Panc1 (cell line): ENCODE measurements around the gene MANF. TPM values are rescaled to one million over a fixed set of nuclear protein-coding genes. Genes with fewer than 3 reads are reported as not detected.

ENCODE experiments used
- ATAC-seq: fragments of 200-7000 bp; cut with Tn5 transposase; 2 replicates; pipeline ENCODE4 v1.9.1; 2020; ENCODE audit warnings: mild to moderate bottlenecking, moderate library complexity
- BruUV-seq: library from RNA; stranded (reverse); fragments of 400-500 nt; replicated peaks from 2 replicates; lab custom pipeline; 2021; lab: Mats Ljungman, UMichigan
- CTCF ChIA-PET: fragments of 300-600 bp; sonication (Branson Sonifier 250); formaldehyde crosslinking; loops from one replicate; lab custom pipeline; 2022; ENCODE audit warnings: antibody characterized with exemption; lab: Charles Lee
- POLR2A ChIA-PET: fragments of 300-600 bp; sonication (Branson Sonifier 250); formaldehyde crosslinking; loops from one replicate; lab custom pipeline; 2022; ENCODE audit warnings: antibody characterized with exemption; lab: Charles Lee
- DNase-seq: peaks from one replicate; pipeline ENCODE4 v3.0.0-alpha.2; 2010; ENCODE audit warnings: low read depth, low spot score
- H3K27ac ChIP-seq: 2 replicates; pipeline ENCODE4 v1.5.1; 2011; ENCODE audit warnings: mild to moderate bottlenecking, low read length, inconsistent platforms
- H3K27me3 ChIP-seq: fragments of 200-500 bp; sonication (Bioruptor generic); 2 replicates; pipeline ENCODE4 v1.6.0; 2014; ENCODE audit warnings: low read length, inconsistent platforms; ENCODE audit not compliant: control insufficient read depth, insufficient read depth
- H3K36me3 ChIP-seq: fragments of 200-500 bp; sonication (Bioruptor generic); 2 replicates; pipeline ENCODE4 v1.5.1; 2014; ENCODE audit warnings: inconsistent platforms, mild to moderate bottlenecking, low read length, moderate library complexity; ENCODE audit not compliant: control insufficient read depth, insufficient read depth
- H3K4me1 ChIP-seq: 2 replicates; pipeline ENCODE4 v1.5.1; 2011; ENCODE audit warnings: inconsistent platforms, mild to moderate bottlenecking, low read length, moderate library complexity; ENCODE audit not compliant: control insufficient read depth, insufficient read depth
- H3K4me3 ChIP-seq, 2 experiments: 2 replicates each; pipeline ENCODE4 v1.5.1; 2011 to 2012; ENCODE audit warnings: low read depth in 2 of 2, low read length in 2 of 2, mild to moderate bottlenecking in 2 of 2, inconsistent platforms in 1 of 2, moderate library complexity in 1 of 2
- H3K9me3 ChIP-seq: fragments of 200-500 bp; sonication (Bioruptor generic); 2 replicates; pipeline ENCODE4 v1.5.1; 2014; ENCODE audit warnings: low read depth, mild to moderate bottlenecking, inconsistent platforms, low read length, moderate library complexity; ENCODE audit not compliant: control insufficient read depth, insufficient read depth
- POLR2AphosphoS5 ChIP-seq: IDR thresholded peaks from 2 replicates; pipeline ENCODE4 v1.6.1; 2012; ENCODE audit warnings: mild to moderate bottlenecking, low read depth, low read length, moderate library complexity
- SIN3A ChIP-seq: IDR thresholded peaks from 2 replicates; pipeline ENCODE4 v1.6.1; 2012; ENCODE audit warnings: low read depth, mild to moderate bottlenecking, low read length, moderate library complexity, borderline replicate concordance; ENCODE audit not compliant: insufficient read depth
- TCF7L2 ChIP-seq: IDR thresholded peaks from 2 replicates; pipeline ENCODE4 v1.6.1; 2011; ENCODE audit warnings: mild to moderate bottlenecking, low read depth, low read length, inconsistent platforms
- in situ Hi-C: cut with HindIII; loops from 2 replicates; pipeline ENCODE4 v1.10.0; 2016; ENCODE audit warnings: low sequenced_read_pairs, low pct_unique_long_range_greater_than_20kb
- intact Hi-C: fragments of 100-400 bp; cut with micrococcal nuclease; formaldehyde crosslinking; loops from one replicate; pipeline ENCODE4 v1.10.0; 2022; ENCODE audit not compliant: unreplicated experiment
- total RNA-seq: library from RNA; stranded (reverse); gene quantifications from one replicate; pipeline ENCODE4 v1.2.1, GENCODE V29; 2021; ENCODE audit not compliant: unreplicated experiment
- TF ChIP-seq, protein P1 (sequence below), 2 experiments: IDR thresholded peaks; 2 replicates each; pipeline ENCODE4 v1.6.1; 2011 to 2012; ENCODE audit warnings: low read depth in 2 of 2, control low read depth in 1 of 2, low read length in 1 of 2, mild to moderate bottlenecking in 1 of 2, moderate library complexity in 1 of 2; ENCODE audit not compliant: insufficient read depth in 1 of 2
- TF ChIP-seq, protein P2 (sequence below): fragments of 450-650 bp; IDR thresholded peaks from 2 replicates; pipeline ENCODE4 v1.5.1; 2017; ENCODE audit warnings: mild to moderate bottlenecking

The MANF gene
- total RNA-seq, 1 experiment from 2014 or later, result 69.9 TPM

GRCh38 chr3:51355891-51356578 lies 29.1 kb upstream of the MANF start:
- Histone ChIP-seq H3K4me1 (no peaks in the 10 kb centered on the region), H3K27me3 (no peaks in the 10 kb centered on the region), H3K9me3 (no peaks in the 10 kb centered on the region), H3K27ac (no peak overlapping the region), H3K36me3 (no peaks in the 10 kb centered on the region), H3K4me3 (no peak overlapping the region)
- POLR2A ChIA-PET, result no interaction called here
- CTCF ChIA-PET, result no interaction called here
- intact Hi-C loops, result no loop called here
- in situ Hi-C loops, result no loop called here
- BruUV-seq, result no TSS peak
- no peak for ATAC-seq
- DNase-seq, result no peak
- TF ChIP-seq, protein P1, sequence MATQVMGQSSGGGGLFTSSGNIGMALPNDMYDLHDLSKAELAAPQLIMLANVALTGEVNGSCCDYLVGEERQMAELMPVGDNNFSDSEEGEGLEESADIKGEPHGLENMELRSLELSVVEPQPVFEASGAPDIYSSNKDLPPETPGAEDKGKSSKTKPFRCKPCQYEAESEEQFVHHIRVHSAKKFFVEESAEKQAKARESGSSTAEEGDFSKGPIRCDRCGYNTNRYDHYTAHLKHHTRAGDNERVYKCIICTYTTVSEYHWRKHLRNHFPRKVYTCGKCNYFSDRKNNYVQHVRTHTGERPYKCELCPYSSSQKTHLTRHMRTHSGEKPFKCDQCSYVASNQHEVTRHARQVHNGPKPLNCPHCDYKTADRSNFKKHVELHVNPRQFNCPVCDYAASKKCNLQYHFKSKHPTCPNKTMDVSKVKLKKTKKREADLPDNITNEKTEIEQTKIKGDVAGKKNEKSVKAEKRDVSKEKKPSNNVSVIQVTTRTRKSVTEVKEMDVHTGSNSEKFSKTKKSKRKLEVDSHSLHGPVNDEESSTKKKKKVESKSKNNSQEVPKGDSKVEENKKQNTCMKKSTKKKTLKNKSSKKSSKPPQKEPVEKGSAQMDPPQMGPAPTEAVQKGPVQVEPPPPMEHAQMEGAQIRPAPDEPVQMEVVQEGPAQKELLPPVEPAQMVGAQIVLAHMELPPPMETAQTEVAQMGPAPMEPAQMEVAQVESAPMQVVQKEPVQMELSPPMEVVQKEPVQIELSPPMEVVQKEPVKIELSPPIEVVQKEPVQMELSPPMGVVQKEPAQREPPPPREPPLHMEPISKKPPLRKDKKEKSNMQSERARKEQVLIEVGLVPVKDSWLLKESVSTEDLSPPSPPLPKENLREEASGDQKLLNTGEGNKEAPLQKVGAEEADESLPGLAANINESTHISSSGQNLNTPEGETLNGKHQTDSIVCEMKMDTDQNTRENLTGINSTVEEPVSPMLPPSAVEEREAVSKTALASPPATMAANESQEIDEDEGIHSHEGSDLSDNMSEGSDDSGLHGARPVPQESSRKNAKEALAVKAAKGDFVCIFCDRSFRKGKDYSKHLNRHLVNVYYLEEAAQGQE (IDR thresholded peaks at IDR 0.05; ENCODE audit: insufficient read depth in 1 of 2, low read depth in 2 of 2, low read length in 1 of 2), result no peak
- no peak for TF ChIP-seq TCF7L2
- TF ChIP-seq, protein P2, sequence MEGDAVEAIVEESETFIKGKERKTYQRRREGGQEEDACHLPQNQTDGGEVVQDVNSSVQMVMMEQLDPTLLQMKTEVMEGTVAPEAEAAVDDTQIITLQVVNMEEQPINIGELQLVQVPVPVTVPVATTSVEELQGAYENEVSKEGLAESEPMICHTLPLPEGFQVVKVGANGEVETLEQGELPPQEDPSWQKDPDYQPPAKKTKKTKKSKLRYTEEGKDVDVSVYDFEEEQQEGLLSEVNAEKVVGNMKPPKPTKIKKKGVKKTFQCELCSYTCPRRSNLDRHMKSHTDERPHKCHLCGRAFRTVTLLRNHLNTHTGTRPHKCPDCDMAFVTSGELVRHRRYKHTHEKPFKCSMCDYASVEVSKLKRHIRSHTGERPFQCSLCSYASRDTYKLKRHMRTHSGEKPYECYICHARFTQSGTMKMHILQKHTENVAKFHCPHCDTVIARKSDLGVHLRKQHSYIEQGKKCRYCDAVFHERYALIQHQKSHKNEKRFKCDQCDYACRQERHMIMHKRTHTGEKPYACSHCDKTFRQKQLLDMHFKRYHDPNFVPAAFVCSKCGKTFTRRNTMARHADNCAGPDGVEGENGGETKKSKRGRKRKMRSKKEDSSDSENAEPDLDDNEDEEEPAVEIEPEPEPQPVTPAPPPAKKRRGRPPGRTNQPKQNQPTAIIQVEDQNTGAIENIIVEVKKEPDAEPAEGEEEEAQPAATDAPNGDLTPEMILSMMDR, result no peak
- TF ChIP-seq POLR2AphosphoS5, result no peak
- TF ChIP-seq SIN3A, result no peak

- CTCF ChIA-PET, result no interaction called here
- no TSS peak for BruUV-seq
- DNase-seq (no peak), ATAC-seq (no peak)
- intact Hi-C loops, result no loop called here
- no peaks in the 10 kb centered on the region for H3K27me3 ChIP-seq
- H3K27ac ChIP-seq, result no peak overlapping the region
- no peak overlapping the region for H3K4me3 ChIP-seq
- no peaks in the 10 kb centered on the region for H3K4me1 ChIP-seq
- in situ Hi-C loops, result no loop called here
- TF ChIP-seq POLR2AphosphoS5 (no peak), SIN3A (no peak), TCF7L2 (no peak)
- TF ChIP-seq, protein P1 (IDR thresholded peaks at IDR 0.05; ENCODE audit: insufficient read depth in 1 of 2, low read depth in 2 of 2, low read length in 1 of 2), result no peak
- TF ChIP-seq, protein P2, result no peak
- no peaks in the 10 kb centered on the region for H3K36me3 ChIP-seq
- POLR2A ChIA-PET, result no interaction called here
- no peaks in the 10 kb centered on the region for H3K9me3 ChIP-seq
Observed at GRCh38 chr3:51357856-51358255, 27.2 kb upstream of the MANF start.
